ENCODE measurements around the gene PTH2R. TPM values are rescaled to one million over a fixed set of nuclear protein-coding genes. Genes with fewer than 3 reads are reported as not detected.
"Not testable (repeated sequence)": the region's sequence is repeated elsewhere in the genome, so short reads cannot be mapped to it uniquely, and the experiment has no call there.

Gene PTH2R
- total RNA-seq, 1 donor from 2014 or later, result under 0.01 TPM

DNA sequence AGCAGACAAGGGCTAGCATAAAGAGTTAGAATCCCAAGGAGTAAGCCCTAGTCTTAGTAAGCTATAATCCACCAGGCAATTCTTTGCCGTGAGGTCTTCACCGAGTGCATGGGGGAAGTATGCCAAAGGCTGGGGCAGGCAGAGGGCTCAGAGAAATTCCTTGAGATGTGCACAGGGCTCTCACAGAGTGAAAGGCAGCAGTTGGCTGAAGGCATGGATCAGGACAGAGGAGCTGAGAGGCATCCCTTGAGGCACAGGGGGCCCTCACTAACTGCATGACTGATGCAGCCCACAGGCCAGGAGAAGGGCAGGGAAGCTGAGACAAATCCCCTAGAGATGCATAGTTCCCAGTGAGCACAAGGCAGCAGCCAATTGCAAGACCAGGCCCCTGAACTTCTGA is 34.1 kb downstream of the PTH2R start:
- DNase-seq (ENCODE audit: low read depth) (no peak), FAIRE-seq (no peak)
- H3K4me3 ChIP-seq (ENCODE audit: low read depth, low read length), result no peak overlapping the region
- TF ChIP-seq CTCF (IDR thresholded peaks at IDR 0.05; ENCODE audit: insufficient read depth, low read length, severe bottlenecking), result no peak
- no peaks in the 10 kb centered on the region for H3K36me3 ChIP-seq (ENCODE audit: control insufficient read depth, insufficient read depth, low read length)
- no peaks in the 10 kb centered on the region for H3K27me3 ChIP-seq (ENCODE audit: control insufficient read depth, insufficient read depth, low read length)

DNA sequence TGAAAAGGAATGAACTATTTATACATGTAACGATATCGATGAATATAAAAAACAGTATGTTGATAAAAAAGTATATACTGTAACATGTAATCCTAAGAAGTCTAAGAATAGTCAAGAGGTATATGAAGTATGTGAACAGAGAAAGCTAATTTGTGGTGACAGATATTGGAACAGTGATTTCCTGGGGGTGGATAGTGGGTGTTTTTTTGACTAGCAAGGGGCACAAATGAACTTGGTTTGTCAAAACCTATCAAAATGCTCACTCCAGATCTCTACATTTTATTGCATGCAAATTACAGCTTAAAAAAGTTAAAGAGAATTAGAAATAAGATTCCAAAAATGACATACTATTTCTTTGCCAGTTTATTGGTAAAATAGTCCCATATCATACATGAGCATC is 35.4 kb downstream of the PTH2R start:
- Histone ChIP-seq H3K27me3 (ENCODE audit: control insufficient read depth, insufficient read depth, low read length) (no peaks in the 10 kb centered on the region), H3K36me3 (ENCODE audit: control insufficient read depth, insufficient read depth, low read length) (no peaks in the 10 kb centered on the region), H3K4me3 (ENCODE audit: low read depth, low read length) (no peak overlapping the region)
- FAIRE-seq (no peak), DNase-seq (ENCODE audit: low read depth) (no peak)
- no peak for TF ChIP-seq CTCF (IDR thresholded peaks at IDR 0.05; ENCODE audit: insufficient read depth, low read length, severe bottlenecking)

- not testable (repeated sequence) for FAIRE-seq; H3K4me3 ChIP-seq (ENCODE audit: low read depth, low read length); H3K27me3 ChIP-seq (ENCODE audit: control insufficient read depth, insufficient read depth, low read length); H3K36me3 ChIP-seq (ENCODE audit: control insufficient read depth, insufficient read depth, low read length); DNase-seq (ENCODE audit: low read depth)
Observed at GRCh38 chr2:208447447-208447846, 40.9 kb downstream of the PTH2R start.

DNA sequence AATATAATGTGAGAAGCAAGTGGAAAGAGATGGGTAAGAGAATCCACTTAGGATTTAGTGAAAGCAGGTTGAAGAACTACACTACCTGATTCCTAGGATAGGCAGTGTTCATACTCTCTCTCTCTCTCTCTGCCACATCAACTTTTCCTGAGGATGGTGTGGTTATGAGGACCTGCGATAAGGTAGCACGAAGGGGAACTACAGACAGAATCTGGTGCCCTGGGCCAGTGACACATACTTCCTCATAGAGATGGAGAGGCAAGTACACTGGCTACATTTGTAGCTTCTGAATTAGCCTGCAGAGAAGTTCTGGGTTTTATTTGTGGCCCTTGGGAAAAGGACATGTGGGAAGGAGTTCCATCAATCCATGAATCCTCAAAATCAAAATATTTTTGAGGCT is 44.5 kb downstream of the PTH2R start:
- Histone ChIP-seq H3K4me3 (ENCODE audit: low read depth, low read length) (no peak overlapping the region), H3K36me3 (ENCODE audit: control insufficient read depth, insufficient read depth, low read length) (no peaks in the 10 kb centered on the region), H3K27me3 (ENCODE audit: control insufficient read depth, insufficient read depth, low read length) (no peaks in the 10 kb centered on the region)
- DNase-seq (ENCODE audit: low read depth) (no peak), FAIRE-seq (no peak)
- no peak for TF ChIP-seq CTCF (IDR thresholded peaks at IDR 0.05; ENCODE audit: insufficient read depth, low read length, severe bottlenecking)

GRCh38 chr2:208454861-208455260 is 48.3 kb downstream of the PTH2R start:
- H3K36me3 ChIP-seq (ENCODE audit: control insufficient read depth, insufficient read depth, low read length), result no peaks in the 10 kb centered on the region
- no peak overlapping the region for H3K4me3 ChIP-seq (ENCODE audit: low read depth, low read length)
- no peak for TF ChIP-seq CTCF (IDR thresholded peaks at IDR 0.05; ENCODE audit: insufficient read depth, low read length, severe bottlenecking)
- FAIRE-seq (no peak), DNase-seq (ENCODE audit: low read depth) (no peak)
- no peaks in the 10 kb centered on the region for H3K27me3 ChIP-seq (ENCODE audit: control insufficient read depth, insufficient read depth, low read length)

GRCh38 chr2:208463721-208464120 is 57.1 kb downstream of the PTH2R start:
- Histone ChIP-seq H3K4me3 (ENCODE audit: low read depth, low read length) (no peak overlapping the region), H3K27me3 (ENCODE audit: control insufficient read depth, insufficient read depth, low read length) (no peaks in the 10 kb centered on the region), H3K36me3 (ENCODE audit: control insufficient read depth, insufficient read depth, low read length) (no peaks in the 10 kb centered on the region)
- DNase-seq (ENCODE audit: low read depth) (no peak), FAIRE-seq (no peak)
- TF ChIP-seq CTCF (IDR thresholded peaks at IDR 0.05; ENCODE audit: insufficient read depth, low read length, severe bottlenecking), result no peak

All from bronchial epithelial cell (primary cell).